OCI-LY1 (cell line): ENCODE results near the gene OAT.

Source experiments
- H2AFZ ChIP-seq: fragments of 200-600 bp; sonication (generic), shearing (Covaris generic); 2 replicates; pipeline ENCODE4 v1.6.0; 2014; ENCODE audit warnings: antibody characterized with exemption, mild to moderate bottlenecking, low read length
- H3F3A ChIP-seq: fragments of 200-600 bp; sonication (generic), shearing (Covaris generic); 2 replicates; pipeline ENCODE4 v1.6.0; 2014; ENCODE audit warnings: mild to moderate bottlenecking, antibody characterized with exemption, low read length, moderate library complexity; ENCODE audit not compliant: insufficient read depth
- H3K27ac ChIP-seq: fragments of 200-600 bp; sonication (generic); 2 replicates; pipeline ENCODE4 v1.5.1; 2014; ENCODE audit warnings: low read length, mixed run types, mild to moderate bottlenecking, low read depth; ENCODE audit not compliant: poor library complexity, severe bottlenecking
- H3K27me3 ChIP-seq: fragments of 200-600 bp; sonication (generic); 2 replicates; pipeline ENCODE4 v1.6.0; 2014; ENCODE audit warnings: antibody characterized with exemption, mild to moderate bottlenecking, low read length, moderate library complexity; ENCODE audit not compliant: insufficient read depth
- H3K36me3 ChIP-seq: fragments of 200-600 bp; sonication (generic); 2 replicates; pipeline ENCODE4 v1.6.1; 2014; ENCODE audit warnings: mild to moderate bottlenecking, antibody characterized with exemption, low read length, moderate library complexity, mixed read lengths; ENCODE audit not compliant: insufficient read depth
- H3K4me1 ChIP-seq: fragments of 200-600 bp; sonication (generic); 2 replicates; pipeline ENCODE4 v1.5.1; 2014; ENCODE audit warnings: mild to moderate bottlenecking, low read length, moderate library complexity; ENCODE audit not compliant: insufficient read depth, severe bottlenecking
- H3K4me2 ChIP-seq: fragments of 200-600 bp; sonication (generic), shearing (Covaris generic); 2 replicates; pipeline ENCODE4 v1.6.1; 2014; ENCODE audit warnings: low read length
- H3K4me3 ChIP-seq: fragments of 200-600 bp; sonication (generic); 2 replicates; pipeline ENCODE4 v1.5.1; 2014; ENCODE audit warnings: low read length, low read depth, mild to moderate bottlenecking, mixed read lengths; ENCODE audit not compliant: poor library complexity, severe bottlenecking
- H3K79me2 ChIP-seq: fragments of 200-600 bp; shearing (Covaris generic); 2 replicates; pipeline ENCODE4 v1.6.1; 2016; ENCODE audit warnings: mixed run types, low read length, mixed read lengths; ENCODE audit not compliant: insufficient read depth
- H3K9ac ChIP-seq: fragments of 200-600 bp; sonication (generic), shearing (Covaris generic); 2 replicates; pipeline ENCODE4 v1.6.1; 2014; ENCODE audit warnings: mild to moderate bottlenecking, low read length, mixed read lengths
- H3K9me2 ChIP-seq: fragments of 200-600 bp; sonication (generic), shearing (Covaris generic); 2 replicates; pipeline ENCODE4 v1.6.1; 2014; ENCODE audit warnings: low read depth, mild to moderate bottlenecking, low read length, mixed read lengths
- H3K9me3 ChIP-seq: fragments of 200-600 bp; shearing (Covaris generic); 2 replicates; pipeline ENCODE4 v1.6.1; 2014; ENCODE audit warnings: low read length, mixed read lengths
- H4K20me1 ChIP-seq: fragments of 200-600 bp; sonication (generic), shearing (Covaris generic); 2 replicates; pipeline ENCODE4 v1.6.0; 2016; ENCODE audit warnings: mild to moderate bottlenecking, low read length; ENCODE audit not compliant: insufficient read depth
- EZH2 ChIP-seq: fragments of 200-600 bp; sonication (generic), shearing (Covaris generic); IDR thresholded peaks from 2 replicates; pipeline ENCODE4 v1.8.0; 2017; ENCODE audit warnings: borderline replicate concordance, mixed run types, mild to moderate bottlenecking, antibody characterized with exemption, low read length, moderate library complexity, mixed read lengths
- TF ChIP-seq, protein P1 (sequence below): fragments of 200-600 bp; sonication (generic), shearing (Covaris generic); IDR thresholded peaks from 2 replicates; pipeline ENCODE4 v1.5.1; 2017; ENCODE audit warnings: mild to moderate bottlenecking, antibody characterized with exemption, low read length, moderate library complexity, mixed read lengths

Gene OAT

GRCh38 chr10:124369066-124369465, 49.7 kb downstream of the OAT start:
- no peak for TF ChIP-seq EZH2
- TF ChIP-seq, protein P1, sequence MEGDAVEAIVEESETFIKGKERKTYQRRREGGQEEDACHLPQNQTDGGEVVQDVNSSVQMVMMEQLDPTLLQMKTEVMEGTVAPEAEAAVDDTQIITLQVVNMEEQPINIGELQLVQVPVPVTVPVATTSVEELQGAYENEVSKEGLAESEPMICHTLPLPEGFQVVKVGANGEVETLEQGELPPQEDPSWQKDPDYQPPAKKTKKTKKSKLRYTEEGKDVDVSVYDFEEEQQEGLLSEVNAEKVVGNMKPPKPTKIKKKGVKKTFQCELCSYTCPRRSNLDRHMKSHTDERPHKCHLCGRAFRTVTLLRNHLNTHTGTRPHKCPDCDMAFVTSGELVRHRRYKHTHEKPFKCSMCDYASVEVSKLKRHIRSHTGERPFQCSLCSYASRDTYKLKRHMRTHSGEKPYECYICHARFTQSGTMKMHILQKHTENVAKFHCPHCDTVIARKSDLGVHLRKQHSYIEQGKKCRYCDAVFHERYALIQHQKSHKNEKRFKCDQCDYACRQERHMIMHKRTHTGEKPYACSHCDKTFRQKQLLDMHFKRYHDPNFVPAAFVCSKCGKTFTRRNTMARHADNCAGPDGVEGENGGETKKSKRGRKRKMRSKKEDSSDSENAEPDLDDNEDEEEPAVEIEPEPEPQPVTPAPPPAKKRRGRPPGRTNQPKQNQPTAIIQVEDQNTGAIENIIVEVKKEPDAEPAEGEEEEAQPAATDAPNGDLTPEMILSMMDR = no peak
- Histone ChIP-seq H3K9me2 (no peaks in the 10 kb centered on the region), H4K20me1 (no peaks in the 10 kb centered on the region), H3K4me1 (no peaks in the 10 kb centered on the region), H3F3A (no peaks in the 10 kb centered on the region), H3K79me2 (no peaks in the 10 kb centered on the region), H3K4me2 (no peak overlapping the region), H3K36me3 (no peaks in the 10 kb centered on the region), H2AFZ (no peak overlapping the region), H3K9me3 (no peaks in the 10 kb centered on the region), H3K27ac (no peak overlapping the region), H3K4me3 (no peak overlapping the region), H3K9ac (no peak overlapping the region), H3K27me3 (no peaks in the 10 kb centered on the region; the same call in 1 of the 2 replicates)

GRCh38 chr10:124367936-124368335, 50.8 kb downstream of the OAT start:
- Histone ChIP-seq H3K36me3 (no peaks in the 10 kb centered on the region), H3K79me2 (no peaks in the 10 kb centered on the region), H3K27me3 (no peaks in the 10 kb centered on the region), H3K4me2 (no peak overlapping the region), H2AFZ (no peak overlapping the region), H3F3A (no peaks in the 10 kb centered on the region), H3K27ac (no peak overlapping the region), H4K20me1 (no peaks in the 10 kb centered on the region), H3K9me3 (no peaks in the 10 kb centered on the region), H3K4me1 (no peaks in the 10 kb centered on the region), H3K9me2 (no peaks in the 10 kb centered on the region), H3K4me3 (no peak overlapping the region), H3K9ac (no peak overlapping the region)
- TF ChIP-seq, protein P1 = no peak
- TF ChIP-seq EZH2 = no peak

- Histone ChIP-seq H3K9me2 (no peaks in the 10 kb centered on the region), H3K27ac (no peak overlapping the region), H3K27me3 (no peaks in the 10 kb centered on the region), H2AFZ (no peak overlapping the region), H4K20me1 (no peaks in the 10 kb centered on the region), H3K4me3 (no peak overlapping the region), H3K4me1 (no peaks in the 10 kb centered on the region), H3K36me3 (no peaks in the 10 kb centered on the region), H3K4me2 (no peak overlapping the region), H3K9ac (no peak overlapping the region), H3K79me2 (no peaks in the 10 kb centered on the region), H3K9me3 (no peaks in the 10 kb centered on the region), H3F3A (no peaks in the 10 kb centered on the region)
- TF ChIP-seq EZH2 = no peak
- TF ChIP-seq, protein P1 = no peak
These were observed 51.3 kb downstream of the OAT start for GRCh38 chr10:124367414-124367813.
